Lower lobe of right lung (tissue), 2 donors: Measurements from ENCODE around the gene MITF. TPM values are rescaled to one million over a fixed set of nuclear protein-coding genes. Genes with fewer than 3 reads are reported as not detected.

Experiments used
- ATAC-seq, 2 donors: fragments of 200-7000 bp; cut with Tn5 transposase; one replicate each; pipeline ENCODE4 v1.9.1; 2020 to 2022; ENCODE audit warnings: mild to moderate bottlenecking in 2 of 2, moderate library complexity in 2 of 2
- DNase-seq: peaks from one replicate; pipeline ENCODE4 v3.0.0-alpha.2; 2020
- H3K27ac ChIP-seq: fragments of 200-600 bp; one replicate; pipeline ENCODE4 v1.8.0; 2022
- H3K27me3 ChIP-seq: fragments of 200-600 bp; one replicate; pipeline ENCODE4 v1.8.0; 2022; ENCODE audit warnings: low read depth
- H3K36me3 ChIP-seq: fragments of 200-600 bp; one replicate; pipeline ENCODE4 v1.8.0; 2022; ENCODE audit warnings: mild to moderate bottlenecking
- H3K4me1 ChIP-seq: fragments of 200-600 bp; one replicate; pipeline ENCODE4 v1.8.0; 2022
- H3K4me3 ChIP-seq: fragments of 200-600 bp; one replicate; pipeline ENCODE4 v1.8.0; 2022; ENCODE audit warnings: mild to moderate bottlenecking
- H3K9me3 ChIP-seq: fragments of 200-600 bp; one replicate; pipeline ENCODE4 v1.8.0; 2022
- CTCF ChIP-seq: fragments of 200-600 bp; IDR thresholded peaks from one replicate; pipeline ENCODE4 v1.8.0; 2022; ENCODE audit warnings: antibody characterized with exemption, mild to moderate bottlenecking
- intact Hi-C: fragments of 100-400 bp; cut with DNase I; formaldehyde crosslinking; loops from one replicate; pipeline ENCODE4 v1.11.0; 2022
- total RNA-seq: library from RNA; stranded (reverse); fragmentation: NEBNext Ultra II Directional; extraction: Animal tissue kit (Norgen Biotek cat#: 25700); gene quantifications from one replicate; pipeline ENCODE4 v1.2.1, GENCODE V29; 2021
- donor health status: DM: no; HTN: yes; CAD: no; lungs with severe emphysema.

Gene MITF
- total RNA-seq, 1 donor from 2014 or later: 45.1 TPM

DNA sequence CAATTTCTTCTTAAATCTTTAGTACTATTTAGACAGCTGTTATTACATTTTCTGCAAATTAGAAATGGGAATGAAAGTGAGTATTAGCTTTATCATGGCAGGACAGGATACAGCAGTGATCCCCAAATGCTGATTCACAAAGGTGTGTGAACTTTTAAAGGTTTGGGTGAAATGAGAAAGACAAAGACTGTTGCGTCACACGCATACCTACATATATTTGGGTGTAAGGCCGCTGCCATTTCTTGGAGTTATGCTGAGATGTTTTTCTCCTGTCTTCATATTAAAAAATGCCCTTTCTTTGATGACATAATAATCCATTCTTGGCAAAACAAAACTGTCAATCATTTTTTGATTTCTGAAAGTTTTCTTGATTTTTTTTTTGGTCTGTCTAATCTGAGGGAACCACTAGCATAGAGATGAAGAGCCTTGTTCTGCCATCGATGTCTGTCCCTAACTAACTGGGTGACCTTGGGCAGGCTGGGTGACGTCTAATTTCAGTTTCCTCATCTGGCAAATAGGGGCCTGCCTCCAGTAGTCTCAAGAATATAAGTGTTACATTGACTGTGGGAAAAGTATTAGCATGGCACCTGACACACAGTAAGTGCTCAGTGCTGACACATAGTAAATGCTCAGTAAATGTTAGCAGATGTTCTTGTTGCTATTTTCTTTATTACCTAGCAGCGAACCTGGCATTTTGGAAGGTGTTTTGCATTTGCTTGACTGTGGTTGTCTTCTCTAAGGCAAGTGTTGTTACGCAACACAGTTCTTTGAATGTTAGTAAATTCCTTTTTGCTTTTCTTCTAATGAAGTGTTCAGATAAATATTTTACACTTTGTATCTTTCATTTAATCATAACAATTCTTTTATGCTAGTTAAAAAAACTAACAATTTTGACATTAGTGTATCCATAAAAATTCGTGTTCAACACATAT lies 5.0 kb downstream of the MITF start:
- no peaks in the 10 kb centered on the region for H3K27me3 ChIP-seq
- no peak for TF ChIP-seq CTCF
- H3K4me3 ChIP-seq: no peak overlapping the region
- no peaks in the 10 kb centered on the region for H3K36me3 ChIP-seq
- H3K9me3 ChIP-seq: no peaks in the 10 kb centered on the region
- ATAC-seq: no peak
- peaks cover 50% of the 10 kb centered on the region for H3K4me1 ChIP-seq
- DNase-seq: no peak
- intact Hi-C loops: no loop called here
- no peak overlapping the region for H3K27ac ChIP-seq

DNA sequence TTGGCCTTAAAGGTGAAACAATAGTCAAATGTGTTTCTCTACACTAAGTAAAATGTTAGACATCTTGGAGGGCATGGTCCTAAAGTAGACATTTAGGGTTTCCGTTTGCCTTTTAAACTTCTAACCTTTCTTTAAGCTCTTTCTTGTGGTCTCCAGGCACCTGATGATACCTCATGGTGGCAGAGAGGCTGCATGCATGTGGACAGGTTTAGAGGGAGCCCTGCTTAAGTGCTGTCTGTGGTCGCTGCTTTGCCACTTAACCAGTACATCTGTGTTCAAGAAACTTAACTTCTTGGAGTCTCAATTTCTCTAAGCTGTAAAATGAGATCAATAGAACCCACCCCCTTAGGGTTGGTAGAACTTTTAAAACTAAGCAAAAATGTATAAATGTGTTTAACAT lies 6.2 kb downstream of the MITF start:
- intact Hi-C loops: no loop called here
- no peak for TF ChIP-seq CTCF
- peaks cover 61% of the 10 kb centered on the region for H3K4me1 ChIP-seq
- ATAC-seq (no peak), DNase-seq (no peak)
- no peaks in the 10 kb centered on the region for H3K36me3 ChIP-seq
- H3K4me3 ChIP-seq: no peak overlapping the region
- no peaks in the 10 kb centered on the region for H3K9me3 ChIP-seq
- no peak overlapping the region for H3K27ac ChIP-seq
- H3K27me3 ChIP-seq: no peaks in the 10 kb centered on the region

DNA sequence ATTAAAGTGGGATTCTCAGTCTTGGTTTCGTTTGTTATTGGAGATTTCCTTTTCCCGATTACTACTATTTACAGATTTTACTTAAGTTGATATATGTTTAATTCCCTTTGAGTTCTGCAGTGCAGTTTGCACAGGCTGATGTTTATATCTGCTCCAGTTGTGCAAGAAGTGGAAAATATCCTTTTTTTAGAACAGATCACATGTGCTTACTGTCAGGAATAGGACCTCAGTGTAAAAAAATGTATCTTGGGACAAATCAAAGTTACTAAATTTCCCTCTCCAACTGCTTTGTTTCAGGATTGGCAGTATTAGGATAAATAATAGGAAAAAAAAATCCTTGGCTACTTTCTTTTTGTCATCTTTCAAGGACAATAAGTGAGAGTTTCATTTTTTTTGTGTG lies 6.9 kb downstream of the MITF start:
- DNase-seq: no peak

DNA sequence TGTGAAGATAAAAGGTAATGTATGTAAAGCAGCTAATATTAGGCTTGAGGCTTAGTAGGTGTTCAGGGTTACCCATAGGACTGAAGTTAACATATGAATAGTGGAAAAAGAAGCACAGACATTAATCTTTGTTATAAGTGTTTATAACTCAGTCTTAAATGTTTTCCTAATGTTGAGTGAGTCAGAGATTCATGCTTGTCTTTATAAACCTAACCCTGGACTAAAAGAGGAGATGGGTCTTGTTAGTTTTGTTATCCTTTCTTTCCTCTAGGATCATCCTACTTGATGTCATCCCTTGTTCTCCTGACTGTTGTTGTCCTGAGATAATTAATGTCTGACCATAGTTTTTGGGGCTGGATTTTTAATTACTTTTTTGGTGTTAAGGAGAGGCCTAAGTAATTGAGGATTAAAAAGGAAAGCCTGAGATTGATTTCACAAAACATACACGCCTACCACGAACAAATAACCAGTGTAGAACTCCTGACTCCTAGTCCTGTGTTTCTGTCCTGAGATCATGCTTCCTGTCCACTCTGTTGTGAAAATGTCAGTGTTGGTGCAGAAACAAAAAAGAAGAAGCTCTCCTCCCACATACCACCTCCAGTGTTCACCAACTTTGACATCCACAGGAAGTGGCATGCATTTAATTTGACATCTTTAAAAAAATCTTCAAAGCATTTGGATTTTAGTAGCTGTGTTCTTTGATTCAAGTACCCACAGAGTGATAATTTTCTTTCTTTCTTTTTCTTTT lies 8.4 kb downstream of the MITF start:
- H3K4me3 ChIP-seq: no peak overlapping the region
- H3K27ac ChIP-seq: peak overlapping the region; percentile 50

More for the DNA sequence above, 6.9 kb downstream of the MITF start:
- Histone ChIP-seq H3K36me3 (no peaks in the 10 kb centered on the region), H3K27me3 (no peaks in the 10 kb centered on the region), H3K4me1 (peaks cover 65% of the 10 kb centered on the region), H3K4me3 (no peak overlapping the region), H3K9me3 (no peaks in the 10 kb centered on the region), H3K27ac (peak overlapping the region; percentile 13)
- ATAC-seq: no peak
- TF ChIP-seq CTCF: no peak
- intact Hi-C loops: no loop called here

More for the DNA sequence above, 8.4 kb downstream of the MITF start:
- ATAC-seq (peak; percentile 65 to 73), DNase-seq (no peak)
- H3K4me1 ChIP-seq: peaks cover 54% of the 10 kb centered on the region
- no peaks in the 10 kb centered on the region for H3K9me3 ChIP-seq
- intact Hi-C loops: no loop called here
- H3K36me3 ChIP-seq: no peaks in the 10 kb centered on the region
- TF ChIP-seq CTCF: no peak
- H3K27me3 ChIP-seq: no peaks in the 10 kb centered on the region
